ENCODE data around the gene FCGBP.
"Not testable (repeated sequence)": the region's sequence is repeated elsewhere in the genome, so short reads cannot be mapped to it uniquely, and the experiment has no call there.

The FCGBP gene

DNA sequence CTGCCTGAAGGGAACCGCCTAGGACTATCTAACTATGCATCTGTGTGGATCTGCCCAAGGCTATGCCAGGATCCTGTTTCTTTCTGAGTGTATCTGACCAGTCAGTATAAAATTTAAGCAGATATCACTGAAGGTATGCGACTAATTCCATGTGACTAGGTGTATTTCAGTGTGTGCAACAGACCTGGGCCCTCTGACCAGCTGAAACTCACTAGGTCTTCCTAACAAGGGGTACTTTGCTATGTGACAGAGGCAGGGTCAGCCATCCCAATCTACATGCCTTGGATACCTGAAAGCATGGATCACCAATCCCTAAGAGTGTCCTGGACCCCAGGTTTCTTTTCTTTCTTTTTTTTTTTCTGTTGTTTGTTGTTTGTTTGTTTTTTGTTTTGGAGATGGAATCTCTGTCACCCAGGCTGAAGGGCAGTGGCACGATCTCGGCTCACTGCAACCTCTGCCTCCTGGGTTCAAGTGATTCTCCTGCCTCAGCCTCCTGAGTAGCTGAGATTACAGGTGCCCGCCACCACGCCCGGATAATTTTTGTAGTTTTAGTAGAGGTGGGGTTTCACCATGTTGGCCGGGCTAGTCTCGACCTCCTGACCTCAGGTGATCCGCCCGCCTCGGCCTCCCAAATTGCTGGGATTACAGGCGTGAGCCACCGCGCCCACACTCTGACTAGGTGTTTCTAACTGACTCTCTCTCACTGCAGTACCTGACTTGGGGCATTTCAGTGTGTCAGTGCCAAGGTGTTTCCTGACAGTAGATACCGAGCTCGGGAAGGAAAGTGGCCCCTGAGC lies 43.5 kb downstream of the FCGBP start:
- DNase-seq (ENCODE audit: low read depth in 2 of 2), result no peak

DNA sequence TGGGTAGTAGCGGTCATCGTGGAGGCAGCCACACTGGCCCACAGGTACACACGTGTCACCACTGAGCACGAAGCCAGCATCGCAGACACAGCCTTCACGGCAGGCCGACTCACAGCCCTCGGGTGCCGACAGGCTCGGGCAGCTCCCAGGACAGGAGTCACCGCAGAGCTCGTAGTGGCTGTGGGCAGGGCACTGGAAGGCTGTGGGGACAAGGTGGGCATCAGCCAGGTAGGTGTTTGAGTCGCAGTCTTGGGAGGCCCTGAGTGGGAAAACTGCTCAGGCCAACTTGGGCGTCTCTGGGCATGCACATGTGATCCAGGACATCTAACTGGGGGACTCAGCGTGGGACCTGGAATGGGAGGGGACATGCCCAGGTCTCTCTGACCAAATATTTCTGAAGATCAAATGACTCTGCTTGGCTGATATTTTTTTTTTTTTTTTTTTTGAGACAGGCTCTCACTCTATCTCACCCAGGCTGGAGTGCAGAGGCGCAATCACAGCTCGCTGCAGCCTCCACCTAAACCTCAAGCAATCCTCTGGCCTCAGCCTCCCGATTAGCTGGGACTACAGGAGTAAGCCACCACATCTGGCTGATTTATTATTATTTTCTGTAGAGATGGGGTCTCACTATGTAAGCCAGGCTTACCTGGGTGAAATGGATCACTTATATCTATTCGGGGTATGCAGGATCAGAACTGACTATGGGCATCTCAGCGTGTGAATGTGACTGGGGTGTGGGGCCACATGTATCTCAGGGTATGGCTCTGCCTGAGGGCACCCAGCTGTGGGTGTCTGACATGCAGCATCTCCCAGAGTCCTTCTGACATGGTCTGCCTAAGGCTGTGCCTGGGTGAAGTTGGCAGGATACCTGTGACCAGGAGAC lies 44.3 kb downstream of the FCGBP start:
- not testable (repeated sequence) for DNase-seq (ENCODE audit: low read depth in 2 of 2)

DNA sequence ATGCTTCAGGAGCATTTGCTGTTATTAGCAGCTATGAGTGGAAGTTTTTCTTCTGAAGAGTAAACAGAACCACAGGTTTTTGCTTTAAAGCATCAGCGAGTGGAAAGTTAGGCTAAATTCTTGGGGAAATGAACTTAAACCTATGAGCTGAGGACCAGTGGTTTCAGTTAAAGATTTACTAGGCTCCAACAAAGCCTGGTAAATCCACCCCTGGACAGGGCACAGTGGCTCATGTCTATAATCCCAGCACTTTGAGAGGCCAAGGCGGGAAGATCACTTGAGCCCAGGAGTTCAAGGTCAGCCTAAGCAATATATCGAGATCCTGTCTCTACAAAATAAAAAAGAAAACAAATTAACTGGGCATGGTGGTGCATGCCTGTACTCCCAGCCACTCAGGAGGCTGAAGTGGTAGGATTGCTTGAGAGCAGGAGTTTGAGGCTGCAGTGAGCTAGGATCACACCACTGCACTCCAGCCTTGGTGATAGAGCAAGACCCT lies 46.9 kb downstream of the FCGBP start:
- DNase-seq (ENCODE audit: low read depth in 2 of 2), result not testable (repeated sequence)

DNA sequence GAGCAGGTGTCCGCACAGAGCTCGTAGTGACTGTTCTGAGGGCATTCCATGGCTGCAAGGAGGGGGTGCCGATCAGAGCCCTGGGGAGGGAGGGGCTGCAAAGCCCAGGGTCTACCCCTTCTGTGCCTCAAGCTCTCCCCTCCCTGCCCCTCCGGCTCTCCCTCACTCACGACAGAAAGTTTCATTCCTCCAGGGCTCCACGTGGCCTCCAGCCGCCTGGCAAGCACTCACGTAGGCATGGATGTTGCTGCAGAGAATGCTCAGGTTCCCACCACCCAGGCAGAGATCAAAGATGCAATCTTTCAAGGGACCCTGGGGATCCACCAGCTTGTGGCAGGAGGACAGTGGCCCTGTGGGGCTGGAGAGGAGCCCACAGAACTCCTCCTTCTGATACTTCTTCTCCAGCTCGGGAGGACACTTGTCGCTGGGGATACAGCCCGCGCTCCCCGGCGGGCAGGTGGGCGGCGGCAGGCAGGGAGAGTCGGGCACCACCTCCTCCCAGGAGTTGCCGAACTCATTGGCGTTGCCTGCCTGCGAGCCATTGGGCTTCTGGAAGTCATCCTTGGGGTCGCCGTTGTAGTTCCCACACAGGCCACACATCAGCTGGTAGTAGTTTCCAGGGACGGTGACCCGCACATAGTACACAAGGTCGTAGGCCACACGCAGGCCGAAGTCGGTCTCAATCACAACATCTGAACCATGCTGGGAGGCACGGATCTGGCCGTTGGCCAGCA lies 48.4 kb downstream of the FCGBP start:
- not testable (repeated sequence) for DNase-seq (ENCODE audit: low read depth in 2 of 2)

DNA sequence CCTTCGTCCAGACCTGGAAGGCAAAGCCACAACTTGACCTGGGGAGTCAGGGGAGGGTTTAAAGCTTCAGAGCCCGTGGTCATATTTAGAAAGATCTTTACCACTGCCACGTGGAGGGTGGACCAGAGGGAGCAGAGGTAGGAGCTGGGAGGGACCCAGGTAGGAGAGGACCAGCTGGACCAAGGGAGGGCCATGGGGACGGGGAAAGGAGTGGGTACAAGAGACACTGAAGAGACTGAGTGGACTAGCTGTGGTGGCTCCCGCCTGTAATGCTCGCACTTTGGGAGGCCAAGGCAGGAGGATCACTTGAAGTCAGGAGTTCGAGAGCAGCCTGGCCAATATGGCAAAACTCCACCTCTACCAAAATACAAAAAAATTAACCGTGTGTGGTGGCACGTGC lies 49.7 kb downstream of the FCGBP start:
- DNase-seq (ENCODE audit: low read depth in 2 of 2), result not testable (repeated sequence)

Measured in activated CD8-positive, alpha-beta memory T cell treated with anti-CD3 and anti-CD28 coated beads for 4 hours (primary cell).